Vagina (tissue), 2 donors: ENCODE results near the gene PBX4.
A peak's percentile ranks its signal among the peaks of the same experiment; 100 is the strongest.

Experiments
- POLR2AphosphoS5 ChIP-seq, 2 donors: sonication (generic); formaldehyde crosslinking; IDR thresholded peaks; one replicate each; pipeline ENCODE4 v1.9.0; 2017; ENCODE audit warnings: antibody characterized with exemption in 2 of 2, mild to moderate bottlenecking in 2 of 2, low read depth in 1 of 2; ENCODE audit not compliant: insufficient read depth in 1 of 2
- TF ChIP-seq, protein P1 (sequence below), 3 experiments: fragments of 450-650 bp in 2 of 3; fragments of 200-600 bp in 1 of 3; sonication (generic) in 1 of 3; IDR thresholded peaks; one replicate each; pipeline ENCODE4 v1.5.1; 2017 to 2019; ENCODE audit warnings: antibody characterized with exemption in 3 of 3, mild to moderate bottlenecking in 2 of 3, moderate library complexity in 2 of 3

- TF ChIP-seq, protein P1, sequence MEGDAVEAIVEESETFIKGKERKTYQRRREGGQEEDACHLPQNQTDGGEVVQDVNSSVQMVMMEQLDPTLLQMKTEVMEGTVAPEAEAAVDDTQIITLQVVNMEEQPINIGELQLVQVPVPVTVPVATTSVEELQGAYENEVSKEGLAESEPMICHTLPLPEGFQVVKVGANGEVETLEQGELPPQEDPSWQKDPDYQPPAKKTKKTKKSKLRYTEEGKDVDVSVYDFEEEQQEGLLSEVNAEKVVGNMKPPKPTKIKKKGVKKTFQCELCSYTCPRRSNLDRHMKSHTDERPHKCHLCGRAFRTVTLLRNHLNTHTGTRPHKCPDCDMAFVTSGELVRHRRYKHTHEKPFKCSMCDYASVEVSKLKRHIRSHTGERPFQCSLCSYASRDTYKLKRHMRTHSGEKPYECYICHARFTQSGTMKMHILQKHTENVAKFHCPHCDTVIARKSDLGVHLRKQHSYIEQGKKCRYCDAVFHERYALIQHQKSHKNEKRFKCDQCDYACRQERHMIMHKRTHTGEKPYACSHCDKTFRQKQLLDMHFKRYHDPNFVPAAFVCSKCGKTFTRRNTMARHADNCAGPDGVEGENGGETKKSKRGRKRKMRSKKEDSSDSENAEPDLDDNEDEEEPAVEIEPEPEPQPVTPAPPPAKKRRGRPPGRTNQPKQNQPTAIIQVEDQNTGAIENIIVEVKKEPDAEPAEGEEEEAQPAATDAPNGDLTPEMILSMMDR (IDR thresholded peaks at IDR 0.05), result peak; percentile 35 to 87 (median 82)
- TF ChIP-seq POLR2AphosphoS5 (IDR thresholded peaks at IDR 0.05; ENCODE audit: insufficient read depth in 1 of 2, low read depth in 1 of 2), result peak in 1 of 2 donors; percentile 33
Measured at GRCh38 chr19:19643158-19644053, 24.9 kb upstream of the PBX4 start, which contains the start of gene GMIP.
